HG02884 (cell line): ENCODE measurements around the gene GNE.
A peak's percentile ranks its signal among the peaks of the same experiment; 100 is the strongest.
"Not testable (repeated sequence)": the region's sequence is repeated elsewhere in the genome, so short reads cannot be mapped to it uniquely, and the experiment has no call there.

Experiments used
- ATAC-seq: cut with Tn5 transposase; IDR thresholded peaks from one replicate; pipeline ENCODE4 v1.9.1; 2021; ENCODE audit warnings: mild to moderate bottlenecking, moderate library complexity; ENCODE audit not compliant: unreplicated experiment

The GNE gene

GRCh38 chr9:36258208-36258995 lies at the start of gene GNE:
GNE (minus strand) TSS chr9:36258448; CDS start chr9:36249355, 9,093 bp downstream.
- ATAC-seq: peak; percentile 80

GRCh38 chr9:36306471-36307306 lies 48.4 kb upstream of the GNE start:
- no peak for ATAC-seq

- not testable (repeated sequence) for ATAC-seq
These were observed 46.1 kb upstream of the GNE start for GRCh38 chr9:36304366-36304765.

GRCh38 chr9:36301227-36301626 lies 43.0 kb upstream of the GNE start:
- ATAC-seq: no peak

GRCh38 chr9:36298566-36298965 lies 40.3 kb upstream of the GNE start:
- no peak for ATAC-seq

- ATAC-seq: no peak
These were observed 39.5 kb upstream of the GNE start for GRCh38 chr9:36297798-36298197.

- not testable (repeated sequence) for ATAC-seq
These were observed 36.7 kb upstream of the GNE start for GRCh38 chr9:36294996-36295395.

GRCh38 chr9:36293918-36294317 lies 35.7 kb upstream of the GNE start:
- no peak for ATAC-seq

- ATAC-seq: no peak
These were observed 34.9 kb upstream of the GNE start for GRCh38 chr9:36293171-36293570.

GRCh38 chr9:36292641-36293040 lies 34.4 kb upstream of the GNE start:
- ATAC-seq: no peak

- no peak for ATAC-seq
These were observed 32.7 kb upstream of the GNE start for GRCh38 chr9:36290996-36291395.

GRCh38 chr9:36289836-36290435 lies 31.7 kb upstream of the GNE start:
- no peak for ATAC-seq

GRCh38 chr9:36288070-36288469 lies 29.8 kb upstream of the GNE start:
- no peak for ATAC-seq

- no peak for ATAC-seq
These were observed 28.1 kb upstream of the GNE start for GRCh38 chr9:36286388-36286787.

- no peak for ATAC-seq
These were observed 26.0 kb upstream of the GNE start for GRCh38 chr9:36284226-36284625.

- ATAC-seq: no peak
These were observed 24.0 kb upstream of the GNE start for GRCh38 chr9:36282275-36282674.

GRCh38 chr9:36280989-36281388 lies 22.7 kb upstream of the GNE start:
- no peak for ATAC-seq

- ATAC-seq: no peak
These were observed 20.0 kb upstream of the GNE start for GRCh38 chr9:36278243-36278642.

GRCh38 chr9:36276781-36277181 lies 18.5 kb upstream of the GNE start:
- ATAC-seq: no peak

GRCh38 chr9:36276254-36276653 lies 18.0 kb upstream of the GNE start:
- no peak for ATAC-seq

GRCh38 chr9:36275060-36275459 lies 16.8 kb upstream of the GNE start:
- no peak for ATAC-seq

- not testable (repeated sequence) for ATAC-seq
These were observed 15.1 kb upstream of the GNE start for GRCh38 chr9:36273354-36273753.
